Hematopoietic multipotent progenitor cell treated with erythropoietin and hydrocortisone succinate and interleukin-3 and kit ligand, for 8 days (in vitro differentiated cells): ENCODE data around the gene LRRC27.
"Not testable (repeated sequence)": the region's sequence is repeated elsewhere in the genome, so short reads cannot be mapped to it uniquely, and the experiment has no call there.

ENCODE experiments used
- DNase-seq: peaks from one replicate; pipeline ENCODE4 v3.0.0-alpha.2; 2015

The LRRC27 gene

DNA sequence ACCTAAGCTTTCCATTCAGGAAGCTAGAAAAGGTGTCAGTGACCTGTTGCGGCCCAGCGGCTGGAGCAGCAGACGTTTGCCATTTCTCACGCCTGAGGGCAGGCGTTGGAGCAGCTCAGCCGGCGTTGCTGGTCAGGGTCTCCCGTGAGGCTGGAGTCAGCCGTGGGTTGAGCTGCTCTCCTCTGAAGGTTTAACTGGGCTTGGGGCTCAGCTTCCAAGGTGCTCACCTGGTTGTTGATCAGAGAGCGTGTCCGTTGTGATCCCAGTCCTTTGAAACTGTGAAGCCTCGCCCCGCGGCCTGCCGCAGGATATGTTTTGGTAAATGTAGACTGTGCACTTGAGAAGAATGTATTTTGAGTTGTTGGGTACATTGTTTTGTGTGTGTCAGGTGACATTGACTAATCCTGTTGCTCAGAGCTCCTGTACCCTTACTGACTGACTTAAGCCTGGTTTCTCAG, 44.4 kb downstream of the LRRC27 start:
- no peak for DNase-seq

DNA sequence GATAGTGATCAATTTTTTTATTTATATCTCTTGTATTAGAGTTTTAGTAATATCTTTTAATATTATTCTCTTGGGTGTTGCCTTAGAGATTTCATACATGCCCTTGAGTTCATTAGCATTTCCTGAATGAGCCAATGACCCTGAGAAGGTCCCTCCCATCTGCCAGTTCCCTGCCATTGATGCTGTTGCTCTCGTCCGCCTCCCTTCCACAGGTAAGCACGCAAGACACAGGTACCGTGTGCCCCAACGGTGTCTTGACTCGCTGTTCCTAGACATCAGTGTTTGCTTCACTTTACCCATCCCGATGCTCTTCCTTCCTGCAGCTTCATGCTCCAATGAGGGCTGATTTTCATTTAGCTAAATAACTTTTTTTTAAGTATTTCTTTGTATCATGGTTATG, 45.3 kb downstream of the LRRC27 start:
- no peak for DNase-seq

DNA sequence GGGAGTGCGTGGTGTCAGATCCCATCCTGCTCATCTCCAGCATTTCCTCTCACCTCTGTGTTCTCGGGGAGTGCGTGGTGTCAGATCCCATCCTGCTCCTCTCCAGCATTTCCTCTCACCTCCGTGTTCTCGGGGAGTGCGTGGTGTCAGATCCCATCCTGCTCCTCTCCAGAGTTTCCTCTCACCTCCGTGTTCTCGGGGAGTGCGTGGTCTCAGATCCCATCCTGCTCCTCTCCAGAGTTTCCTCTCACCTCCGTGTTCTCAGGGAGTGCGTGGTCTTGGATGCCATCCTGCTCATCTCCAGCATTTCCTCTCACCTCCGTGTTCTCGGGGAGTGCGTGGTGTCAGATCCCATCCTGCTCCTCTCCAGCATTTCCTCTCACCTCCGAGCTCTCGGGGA, 47.0 kb downstream of the LRRC27 start:
- DNase-seq, result not testable (repeated sequence)

DNA sequence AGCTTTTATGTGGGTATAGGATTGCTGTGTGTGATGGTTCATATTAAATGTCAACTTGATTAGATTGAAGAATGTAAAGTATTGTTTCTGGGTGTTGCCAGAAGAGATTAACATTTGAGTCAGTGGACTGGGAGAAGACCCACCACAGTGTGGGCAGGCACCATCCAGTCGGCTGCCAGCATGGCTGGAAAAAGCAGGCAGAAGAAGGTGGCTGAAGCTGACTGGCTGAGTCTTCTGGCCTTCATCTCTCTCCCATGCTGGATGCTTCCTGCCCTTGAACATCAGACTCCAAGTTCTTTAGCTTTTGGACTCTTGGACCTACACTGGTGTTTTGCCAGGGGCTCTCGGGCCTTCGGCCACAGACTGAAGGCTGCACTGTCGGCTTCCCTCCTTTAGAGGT, 49.0 kb downstream of the LRRC27 start:
- DNase-seq, result not testable (repeated sequence)

DNA sequence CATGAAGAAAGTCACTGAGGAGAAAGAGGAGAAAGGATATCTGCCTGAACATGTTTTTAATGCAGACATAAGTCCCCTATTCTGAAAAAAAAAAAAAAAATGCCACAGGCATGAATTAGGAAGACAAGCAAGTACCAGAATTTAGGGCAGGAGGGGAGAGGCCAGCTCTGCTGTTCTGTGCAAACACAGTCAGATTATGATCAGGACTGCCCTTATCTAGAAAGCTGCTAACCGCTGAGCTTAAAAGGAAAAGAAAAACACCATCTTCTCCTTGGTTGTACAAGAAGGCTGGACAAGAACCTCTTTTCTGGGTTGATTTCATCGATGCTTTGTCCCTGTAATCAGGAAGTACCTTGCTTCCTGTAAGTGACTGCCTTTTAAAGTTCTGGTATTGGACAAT, 49.7 kb downstream of the LRRC27 start:
- DNase-seq, result peak; percentile 31

DNA sequence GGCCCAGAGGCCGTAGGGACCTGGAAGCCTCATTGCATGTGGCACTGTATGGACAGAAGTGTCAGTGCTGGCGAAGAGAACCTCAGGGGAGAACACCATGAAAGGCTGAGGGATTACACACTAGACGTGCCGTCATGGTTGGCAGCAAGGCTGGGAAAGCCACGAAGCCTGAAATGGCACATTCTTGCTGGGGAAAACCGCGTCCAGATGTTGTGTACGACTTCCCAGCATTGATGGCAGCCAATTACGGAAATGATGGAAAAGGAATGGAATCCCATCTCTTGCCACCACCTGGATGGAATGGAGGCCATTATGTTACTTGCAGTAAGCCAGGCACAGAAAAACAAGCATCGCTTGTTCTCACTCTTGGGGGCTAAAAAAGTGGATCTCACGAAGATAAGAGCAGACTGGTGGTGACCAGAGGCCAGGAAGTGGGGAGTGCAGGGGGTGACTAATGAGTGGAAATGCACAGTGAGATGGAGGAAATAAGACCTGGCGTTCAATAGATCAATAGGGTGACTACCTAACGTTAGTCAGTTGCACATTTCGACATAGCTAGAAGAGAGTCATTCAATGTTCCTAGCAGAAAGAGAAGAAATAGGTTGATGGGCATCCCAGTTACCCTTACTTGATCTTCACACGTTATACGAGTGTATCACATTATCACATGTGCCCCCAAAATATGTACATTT, 50.4 kb downstream of the LRRC27 start:
- no peak for DNase-seq

DNA sequence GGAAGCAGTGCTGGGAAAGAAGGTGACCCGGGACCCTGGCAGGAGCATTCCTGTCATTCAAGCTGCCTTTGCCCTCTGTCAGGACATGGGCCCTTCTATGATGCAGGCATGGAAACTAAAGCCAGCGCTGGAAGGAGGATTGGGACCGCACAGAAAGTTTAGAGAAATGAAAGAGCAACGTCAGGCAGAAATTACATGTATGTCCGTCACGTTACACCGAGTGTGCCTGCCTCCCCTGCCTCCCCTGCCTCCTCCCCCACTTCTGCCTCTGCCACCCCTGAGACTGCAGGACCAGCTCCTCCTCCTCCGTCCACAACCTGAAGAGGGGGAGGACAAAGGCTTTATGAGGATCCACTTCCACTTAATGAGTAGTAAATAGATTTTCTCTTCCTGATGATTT, 51.1 kb downstream of the LRRC27 start:
- no peak for DNase-seq

DNA sequence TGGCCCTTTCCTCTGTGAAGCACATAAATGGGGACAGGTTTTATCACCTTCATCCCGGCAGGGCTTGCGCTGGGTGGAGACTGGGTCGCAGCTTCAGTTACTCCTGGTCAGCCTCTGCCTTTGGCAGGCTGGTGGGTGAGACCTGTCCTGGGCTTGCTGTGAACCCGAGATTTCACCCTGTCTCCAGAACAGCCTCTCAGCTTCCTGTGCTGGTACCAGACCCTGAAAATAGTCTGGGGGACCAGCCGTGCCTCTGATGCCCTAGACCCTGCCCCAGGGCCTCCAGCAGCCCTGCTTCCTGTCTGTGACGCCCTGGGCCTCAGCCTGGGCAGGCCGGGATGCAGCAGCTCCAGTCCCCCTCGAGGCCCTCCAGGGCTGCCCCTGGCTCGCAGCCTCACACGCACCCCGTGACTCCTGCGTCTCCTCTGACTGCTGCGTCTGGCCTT, 51.8 kb downstream of the LRRC27 start:
- DNase-seq, result no peak

DNA sequence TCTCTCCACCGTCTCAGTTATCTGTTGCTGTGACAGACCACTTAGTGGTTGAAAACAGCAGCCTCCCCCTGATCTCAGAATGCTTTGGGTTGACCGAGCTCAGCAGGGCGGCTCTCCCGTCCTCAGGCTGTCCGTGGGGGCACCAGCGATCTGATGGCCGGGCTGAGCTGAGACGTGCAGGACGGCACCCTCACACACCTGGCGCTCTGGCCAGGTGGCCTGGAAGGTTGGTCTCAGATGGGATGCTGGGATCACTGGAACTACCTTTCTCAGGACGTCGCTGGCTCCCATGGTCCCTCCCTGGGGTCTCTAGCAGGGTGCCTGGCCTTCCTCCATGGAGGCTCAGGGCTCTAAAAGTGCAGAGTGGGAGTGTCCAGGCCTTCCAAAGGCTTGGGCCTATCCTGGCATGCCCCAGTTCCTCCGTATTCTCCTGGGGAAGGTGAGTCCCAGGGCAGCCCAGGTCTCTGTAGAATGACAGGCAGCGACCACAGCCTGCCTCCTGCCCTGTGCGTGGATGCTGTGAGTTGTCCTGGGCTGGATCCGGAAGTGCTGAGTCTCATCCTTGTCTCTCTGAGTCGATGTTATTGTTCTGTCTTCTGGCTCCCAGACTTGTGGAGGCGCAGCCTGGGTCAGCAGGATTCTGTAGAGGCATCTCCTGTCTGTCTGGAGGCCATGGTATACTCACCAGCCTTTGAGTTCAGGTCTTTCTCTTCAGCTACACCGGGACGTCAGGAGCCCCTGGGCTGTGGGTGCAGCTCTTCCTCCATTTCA, 52.8 kb downstream of the LRRC27 start:
- no peak for DNase-seq

DNA sequence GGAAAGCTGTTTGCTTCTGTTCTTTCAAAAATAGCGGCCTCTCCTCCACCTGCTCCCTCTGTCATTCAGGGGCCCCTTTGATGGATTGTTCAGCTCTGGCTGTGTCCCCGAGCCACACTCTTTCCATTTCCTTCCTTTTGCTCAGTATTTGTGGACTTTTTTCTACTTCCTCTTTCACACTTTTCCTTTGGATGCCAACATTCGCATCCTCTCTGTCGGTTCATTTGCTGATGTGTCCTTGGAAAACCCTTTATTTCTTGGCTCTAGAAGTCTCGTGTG, 53.3 kb downstream of the LRRC27 start:
- no peak for DNase-seq

DNA sequence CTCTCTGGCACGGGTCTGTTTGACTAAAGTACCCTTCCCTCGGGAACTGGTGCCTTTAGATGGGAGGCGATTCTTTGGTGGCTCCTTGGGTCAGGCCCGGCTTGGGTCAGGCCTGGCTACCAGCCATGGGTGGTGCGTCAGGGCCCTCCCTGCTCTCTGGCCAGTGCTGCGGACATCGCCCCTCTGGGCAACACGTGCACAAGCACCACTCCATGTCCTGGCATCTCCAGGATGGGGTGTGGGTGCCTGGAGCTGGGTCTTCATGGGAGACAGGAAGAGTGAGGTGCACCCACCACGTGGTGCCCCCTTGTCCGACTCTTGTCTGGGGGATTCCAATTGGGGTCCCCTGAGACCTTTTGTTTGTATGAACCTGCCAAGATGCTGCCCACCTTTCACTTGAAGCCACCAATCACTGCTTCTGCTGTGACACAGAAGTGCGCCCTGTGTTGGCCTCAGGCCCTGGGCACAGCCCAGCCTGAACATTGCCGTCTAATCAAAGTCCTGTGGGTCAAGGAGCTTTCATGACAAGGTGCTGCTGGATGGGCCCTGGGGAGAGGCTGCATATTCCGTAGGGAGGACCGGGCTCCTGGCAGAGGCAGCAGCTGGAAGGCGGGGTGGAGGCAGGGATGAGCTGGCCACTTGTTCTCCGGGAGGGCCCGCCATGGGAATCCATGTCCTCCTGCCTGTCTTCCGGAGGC, 53.9 kb downstream of the LRRC27 start:
- DNase-seq, result no peak

DNA sequence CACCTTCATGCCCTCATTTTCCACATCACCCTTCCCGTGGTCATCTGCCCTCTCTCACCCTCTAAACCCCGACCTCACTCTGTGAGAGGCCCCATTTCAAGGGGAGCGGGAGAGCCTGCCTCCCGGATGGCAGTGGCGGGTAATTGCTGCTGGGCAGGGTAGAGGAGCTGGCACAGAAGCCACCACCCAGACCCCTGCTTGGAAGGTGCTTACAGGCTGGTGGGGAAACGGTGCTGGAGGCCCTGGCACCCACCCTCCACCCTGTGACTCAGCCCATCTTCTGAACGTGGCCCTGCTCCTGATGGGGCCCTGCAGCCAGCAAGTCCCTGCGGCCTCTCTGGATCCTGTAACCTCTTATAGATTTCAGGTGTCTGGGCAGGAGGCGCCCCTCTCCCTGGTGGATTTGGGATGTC, 54.4 kb downstream of the LRRC27 start:
- no peak for DNase-seq

DNA sequence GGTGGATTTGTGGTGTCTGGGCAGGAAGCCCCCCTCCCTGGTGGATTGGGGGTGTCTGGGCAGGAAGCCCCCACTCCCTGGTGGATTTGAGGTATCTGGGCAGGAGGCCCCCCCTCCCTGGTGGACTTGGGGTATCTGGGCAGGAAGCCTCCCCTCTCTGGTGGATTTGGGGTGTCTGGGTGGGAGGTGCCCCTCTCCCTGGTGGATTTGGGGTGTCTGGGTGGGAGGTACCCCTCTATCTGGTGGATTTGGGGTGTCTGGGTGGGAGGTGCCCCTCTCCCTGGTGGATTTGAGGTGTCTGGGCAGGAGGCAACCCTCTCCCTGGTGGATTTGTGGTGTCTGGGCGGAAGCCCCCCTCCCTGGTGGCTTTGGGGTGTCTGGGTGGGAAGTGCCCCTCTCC, 54.9 kb downstream of the LRRC27 start:
- DNase-seq, result not testable (repeated sequence)

DNA sequence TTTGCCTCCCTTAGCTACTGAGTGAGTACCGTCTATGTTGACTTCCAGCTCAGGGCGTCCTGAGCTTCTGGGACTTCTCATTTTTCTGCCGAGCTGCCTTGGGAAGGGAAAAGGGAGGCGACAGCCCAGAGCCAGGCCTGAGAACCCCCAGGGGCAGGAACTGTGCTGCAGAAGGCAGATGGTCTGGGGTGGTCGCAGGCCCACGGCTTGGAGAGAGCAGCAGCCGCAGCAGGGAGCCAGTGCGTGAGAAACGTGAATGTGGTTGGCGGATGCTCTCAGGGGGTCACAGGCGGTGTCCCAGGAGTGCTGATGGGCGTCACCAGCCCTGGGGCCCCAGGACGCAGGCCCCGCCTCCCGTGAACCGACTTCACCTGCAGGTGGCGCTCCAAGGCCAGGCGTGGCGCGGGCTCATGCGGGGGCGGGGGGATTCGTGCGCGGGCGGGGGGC, 55.8 kb downstream of the LRRC27 start:
- peak; percentile 44 for DNase-seq

DNA sequence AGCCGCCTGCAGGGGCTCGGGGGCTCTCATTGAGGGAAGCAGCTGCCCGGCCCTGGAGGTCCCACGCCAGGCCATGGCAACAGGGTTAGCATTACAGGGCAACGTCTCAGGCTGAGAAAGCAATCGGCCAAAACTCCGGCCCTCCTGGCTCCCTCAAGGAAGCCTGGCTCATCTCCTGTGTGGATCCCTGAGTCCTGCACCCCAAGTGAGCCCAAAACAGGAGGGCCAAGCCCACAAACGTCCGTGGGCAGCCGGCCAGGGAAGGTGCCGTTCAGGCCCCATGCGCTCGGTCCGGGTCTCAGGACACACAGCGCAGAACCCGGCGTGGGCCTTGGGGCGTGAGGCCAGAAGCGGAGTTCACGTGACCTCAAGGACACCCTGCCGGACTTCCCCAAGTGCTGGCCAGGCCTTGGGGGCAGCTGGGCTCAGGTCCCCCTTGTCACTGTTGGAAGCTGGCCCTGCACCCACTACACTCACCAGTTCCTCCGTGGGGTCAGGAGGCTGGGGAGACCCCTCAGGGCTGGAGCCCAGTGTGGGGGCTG, 57.0 kb downstream of the LRRC27 start:
- no peak for DNase-seq

DNA sequence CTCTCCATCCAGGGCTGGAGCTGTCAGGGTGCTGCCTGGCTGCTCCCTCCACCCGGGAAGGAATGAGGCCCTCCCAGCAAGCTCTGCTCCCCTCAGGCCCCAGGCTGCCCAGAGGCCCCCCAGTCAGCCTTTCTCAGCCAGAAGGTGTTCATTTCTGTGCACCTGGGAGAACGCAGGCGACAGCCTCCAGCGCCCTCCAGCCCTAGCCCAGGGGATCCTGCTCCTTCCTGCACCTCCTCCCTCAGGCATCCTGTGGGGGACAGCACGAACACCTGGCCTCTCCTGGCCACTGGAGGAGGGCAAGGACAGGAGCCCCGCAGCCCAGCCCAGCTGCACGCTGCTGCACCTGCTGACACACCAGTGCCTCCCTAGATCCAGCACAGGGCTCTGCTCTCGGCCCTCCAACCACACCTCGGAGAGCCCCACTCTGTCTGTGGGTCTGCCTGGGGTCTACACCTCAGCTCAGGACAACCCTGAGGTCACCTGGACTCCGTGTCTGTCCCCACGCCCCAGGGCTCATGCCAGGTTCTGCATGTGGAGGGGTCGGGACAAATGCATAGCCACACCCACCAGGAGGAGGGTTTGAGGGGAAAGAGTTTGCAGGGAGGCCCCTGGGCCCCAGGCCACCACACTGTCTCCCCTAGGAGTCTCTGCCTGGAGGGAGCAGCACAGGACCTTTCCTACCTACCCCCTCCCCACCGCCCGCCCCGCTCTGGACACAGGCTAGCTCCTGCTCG, 57.6 kb downstream of the LRRC27 start:
- DNase-seq, result no peak

DNA sequence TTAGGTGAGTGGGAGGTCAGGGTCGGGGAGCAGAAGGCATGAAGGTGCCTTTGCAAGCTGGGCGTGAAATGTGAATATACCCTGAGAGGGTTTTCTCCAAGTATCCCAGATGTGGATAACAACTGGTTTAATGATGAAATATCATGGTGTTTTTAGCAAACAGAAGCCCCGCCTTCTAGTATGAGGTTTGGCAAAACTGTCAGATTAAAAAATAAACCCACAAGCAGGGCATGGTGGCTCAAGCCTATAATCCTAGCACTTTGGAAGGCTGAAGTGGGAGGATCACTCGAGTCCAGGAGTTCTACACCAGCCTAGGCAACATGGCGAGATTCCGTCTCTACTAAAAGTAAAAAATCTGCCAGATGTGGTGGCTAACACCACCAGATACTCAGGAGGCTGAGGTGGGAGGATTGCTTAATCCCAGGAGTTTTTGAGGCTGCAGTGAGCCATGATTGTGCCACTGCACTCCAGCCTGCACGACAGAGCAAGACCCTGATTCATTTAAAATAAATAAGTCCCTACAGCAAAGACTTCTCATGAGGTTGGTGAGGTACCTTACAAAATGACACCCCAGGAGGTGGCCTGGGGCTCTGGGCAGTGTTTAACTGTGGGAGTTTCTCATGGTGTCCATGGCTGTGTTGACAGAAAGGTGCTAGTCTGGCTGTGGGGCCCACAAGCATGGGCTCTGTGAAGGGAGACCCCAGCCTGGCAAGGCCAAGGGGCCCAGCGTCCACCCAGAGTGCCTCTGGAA, 58.4 kb downstream of the LRRC27 start:
- DNase-seq, result no peak

DNA sequence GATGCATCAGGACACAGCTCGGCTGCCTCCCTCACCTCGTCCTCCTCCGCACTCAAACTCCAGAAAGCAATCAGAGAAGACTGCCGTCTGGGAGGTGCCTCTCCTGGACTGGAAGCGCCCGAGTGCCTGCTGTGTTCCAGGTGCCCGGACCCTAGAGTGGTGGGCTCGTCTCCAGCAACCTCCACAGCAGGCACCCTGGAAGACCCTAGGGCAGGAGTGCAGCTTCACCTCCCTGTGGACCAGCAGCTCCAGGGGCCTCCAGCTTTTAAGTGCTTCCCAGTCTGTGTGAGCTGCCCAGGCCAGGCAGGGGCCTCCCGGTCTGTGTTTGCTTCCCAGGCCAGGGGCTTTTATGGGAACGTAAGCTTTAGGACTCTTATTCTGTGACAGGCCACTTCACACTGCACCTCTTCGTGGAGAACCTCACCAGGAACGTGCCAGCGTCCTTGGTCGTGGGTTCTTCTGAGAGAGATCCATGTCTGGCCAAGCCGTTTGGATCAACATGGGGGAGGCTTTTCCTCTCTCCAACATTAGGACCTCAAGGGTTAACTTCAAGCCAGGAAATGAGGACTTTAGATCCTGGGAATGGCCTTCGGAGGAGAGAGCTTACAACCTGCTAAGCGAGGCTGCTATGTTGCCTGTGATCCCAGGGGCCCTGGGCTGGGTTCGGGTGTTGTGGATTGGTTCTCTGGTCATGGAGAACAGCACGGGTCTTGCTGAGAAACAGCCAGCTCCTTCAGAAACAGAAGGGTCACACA, 59.1 kb downstream of the LRRC27 start:
- no peak for DNase-seq

DNA sequence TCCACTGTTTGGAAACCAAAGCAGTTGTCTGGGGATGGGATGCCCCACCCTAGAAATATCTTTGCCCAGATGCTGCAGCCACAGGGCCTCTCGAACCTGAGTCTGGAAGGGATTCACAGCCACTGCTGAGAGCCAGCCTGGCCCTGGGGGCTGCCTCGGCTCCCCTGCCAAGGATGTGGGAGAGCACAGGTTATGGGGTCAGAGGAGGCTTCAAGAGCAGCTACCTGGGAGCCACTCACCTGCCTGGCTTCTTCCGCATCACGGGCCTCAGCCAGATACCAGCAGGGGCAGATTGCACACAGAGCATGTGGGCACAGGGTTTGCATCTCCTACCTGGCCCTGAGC, 59.7 kb downstream of the LRRC27 start:
- no peak for DNase-seq

DNA sequence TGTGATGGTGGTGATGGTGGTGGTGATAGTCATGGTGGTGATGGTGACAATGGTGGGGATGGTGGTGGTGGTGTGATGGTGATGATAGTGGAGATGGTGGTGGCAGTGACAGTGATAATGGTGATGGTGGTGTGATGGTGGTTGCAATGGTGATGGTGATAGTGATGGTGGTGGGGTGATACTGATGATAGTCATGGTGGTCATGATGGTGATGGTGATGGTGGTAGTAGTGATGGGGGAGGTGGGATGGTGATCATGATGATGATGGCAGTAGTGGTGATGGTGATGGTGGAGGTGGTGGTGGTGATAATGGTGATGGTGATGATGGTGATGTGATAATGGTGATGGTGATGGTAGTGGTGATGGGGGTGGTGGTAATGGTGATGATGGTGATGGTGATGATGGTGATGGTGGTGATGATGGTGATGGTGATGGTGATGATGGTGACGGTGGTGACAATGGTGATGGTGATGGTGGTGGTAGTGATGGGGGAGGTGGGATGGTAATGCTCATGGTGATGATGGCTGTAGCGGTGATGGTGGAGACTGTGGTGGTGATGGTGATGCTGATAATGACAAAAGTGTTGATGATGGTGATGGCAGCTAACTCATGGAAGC, 60.3 kb downstream of the LRRC27 start:
- no peak for DNase-seq
